ENCODE measurements around the gene ATP1B3.

ATP1B3 gene

GRCh38 chr3:141835557-141836229, 40.8 kb upstream of the ATP1B3 start:
- Histone ChIP-seq H3K4me3 (replicated peaks; ENCODE audit: low read depth, low read length) (no peak overlapping the region), H3K36me3 (ENCODE audit: control insufficient read depth, insufficient read depth, low read length) (no peaks in the 10 kb centered on the region), H3K27me3 (replicated peaks; ENCODE audit: control insufficient read depth, insufficient read depth, low read length) (no peaks in the 10 kb centered on the region; the same call in 1 of the 2 replicates)
- no peak for DNase-seq (ENCODE audit: extremely low read depth, insufficient read length)
- no peak for TF ChIP-seq CTCF (IDR thresholded peaks at IDR 0.05; ENCODE audit: insufficient read depth, low read length, poor library complexity, severe bottlenecking)

GRCh38 chr3:141839389-141839788, 37.1 kb upstream of the ATP1B3 start:
- no peak for TF ChIP-seq CTCF (IDR thresholded peaks at IDR 0.05; ENCODE audit: insufficient read depth, low read length, poor library complexity, severe bottlenecking)
- H3K27me3 ChIP-seq (replicated peaks; ENCODE audit: control insufficient read depth, insufficient read depth, low read length) = no peaks in the 10 kb centered on the region
- DNase-seq (ENCODE audit: extremely low read depth, insufficient read length) = no peak
- no peak overlapping the region for H3K4me3 ChIP-seq (replicated peaks; ENCODE audit: low read depth, low read length)
- H3K36me3 ChIP-seq (ENCODE audit: control insufficient read depth, insufficient read depth, low read length) = no peaks in the 10 kb centered on the region

GRCh38 chr3:141840737-141841544, 35.5 kb upstream of the ATP1B3 start:
- no peaks in the 10 kb centered on the region for H3K36me3 ChIP-seq (ENCODE audit: control insufficient read depth, insufficient read depth, low read length)
- TF ChIP-seq CTCF (IDR thresholded peaks at IDR 0.05; ENCODE audit: insufficient read depth, low read length, poor library complexity, severe bottlenecking) = no peak
- no peak for DNase-seq (ENCODE audit: extremely low read depth, insufficient read length)
- no peaks in the 10 kb centered on the region for H3K27me3 ChIP-seq (replicated peaks; ENCODE audit: control insufficient read depth, insufficient read depth, low read length)
- H3K4me3 ChIP-seq (replicated peaks; ENCODE audit: low read depth, low read length) = no peak overlapping the region

- no peak for DNase-seq (ENCODE audit: extremely low read depth, insufficient read length)
- no peak overlapping the region for H3K4me3 ChIP-seq (replicated peaks; ENCODE audit: low read depth, low read length)
- no peaks in the 10 kb centered on the region for H3K36me3 ChIP-seq (ENCODE audit: control insufficient read depth, insufficient read depth, low read length)
- H3K27me3 ChIP-seq (replicated peaks; ENCODE audit: control insufficient read depth, insufficient read depth, low read length) = no peaks in the 10 kb centered on the region
- TF ChIP-seq CTCF (IDR thresholded peaks at IDR 0.05; ENCODE audit: insufficient read depth, low read length, poor library complexity, severe bottlenecking) = no peak
These were observed 32.3 kb upstream of the ATP1B3 start for GRCh38 chr3:141844108-141844507.

GRCh38 chr3:141844812-141845211, 31.6 kb upstream of the ATP1B3 start:
- Histone ChIP-seq H3K4me3 (replicated peaks; ENCODE audit: low read depth, low read length) (no peak overlapping the region), H3K27me3 (replicated peaks; ENCODE audit: control insufficient read depth, insufficient read depth, low read length) (no peaks in the 10 kb centered on the region), H3K36me3 (ENCODE audit: control insufficient read depth, insufficient read depth, low read length) (no peaks in the 10 kb centered on the region)
- TF ChIP-seq CTCF (IDR thresholded peaks at IDR 0.05; ENCODE audit: insufficient read depth, low read length, poor library complexity, severe bottlenecking) = no peak
- DNase-seq (ENCODE audit: extremely low read depth, insufficient read length) = no peak

All from GM06990 (cell line).